ENCODE results near the gene TMF1. TPM values are rescaled to one million over a fixed set of nuclear protein-coding genes. Genes with fewer than 3 reads are reported as not detected.

Gene TMF1
- total and polyA plus RNA-seq, 8 donors, result 6.0 to 53.8 (median 12.6) TPM

GRCh38 chr3:69082805-69083204 lies 30.7 kb upstream of the TMF1 start:
- TF ChIP-seq POLR2AphosphoS5 (IDR thresholded peaks at IDR 0.05) (peak in 1 of 3 donors; percentile 31), EP300 (IDR thresholded peaks at IDR 0.05) (no peak)

GRCh38 chr3:69082361-69082760 lies 30.2 kb upstream of the TMF1 start:
- Histone ChIP-seq H3K4me1 (peaks cover 47 to 80% (median 71%) of the 10 kb centered on the region in 4 donors), H3K27me3 (no peaks in the 10 kb centered on the region), H3K9me3 (no peaks in the 10 kb centered on the region), H3K36me3 (no peaks in the 10 kb centered on the region), H3K27ac (peak overlapping the region in 4 of 5 donors; percentile 0 to 97 (median 70)), H3K4me3 (no peak overlapping the region)
- 53 to 68% (median 62%) methylated on average over 2 of the region's 2 CpGs for WGBS, 5 donors
- no peak for DNase-seq
- TF ChIP-seq CTCF (IDR thresholded peaks at IDR 0.05) (no peak), EP300 (IDR thresholded peaks at IDR 0.05) (no peak), POLR2AphosphoS5 (IDR thresholded peaks at IDR 0.05) (no peak)
- intact Hi-C loops (cut with DNase I; ENCODE audit: low total_unique reads), result no loop called here

More at GRCh38 chr3:69082805-69083204, 30.7 kb upstream of the TMF1 start:
- Histone ChIP-seq H3K27ac (peak overlapping the region in 4 of 5 donors; percentile 0 to 97 (median 62)), H3K36me3 (no peaks in the 10 kb centered on the region), H3K4me1 (peaks cover 51 to 80% (median 73%) of the 10 kb centered on the region in 4 donors), H3K4me3 (no peak overlapping the region), H3K27me3 (no peaks in the 10 kb centered on the region), H3K9me3 (no peaks in the 10 kb centered on the region)
- DNase-seq, result peak; percentile 31 to 65
- intact Hi-C loops (cut with DNase I; ENCODE audit: low total_unique reads), result no loop called here

- H3K4me1 ChIP-seq, result peaks cover 40 to 79% (median 67%) of the 10 kb centered on the region in 4 donors
- H3K36me3 ChIP-seq, result no peaks in the 10 kb centered on the region
- no peaks in the 10 kb centered on the region for H3K27me3 ChIP-seq
- H3K9me3 ChIP-seq, result no peaks in the 10 kb centered on the region
- peak overlapping the region in 3 of 5 donors; percentile 0 to 97 (median 96) for H3K27ac ChIP-seq
- 50 to 66% (median 53%) methylated on average over 5 of the region's 5 CpGs for WGBS, 5 donors
- H3K4me3 ChIP-seq, result no peak overlapping the region
- TF ChIP-seq EP300 (IDR thresholded peaks at IDR 0.05), result no peak
- TF ChIP-seq POLR2A (IDR thresholded peaks at IDR 0.05), result no peak
- TF ChIP-seq CTCF (IDR thresholded peaks at IDR 0.05), result no peak
- TF ChIP-seq POLR2AphosphoS5 (IDR thresholded peaks at IDR 0.05), result no peak
- intact Hi-C loops (cut with DNase I; ENCODE audit: low total_unique reads), result no loop called here
- DNase-seq, result no peak
Observed at GRCh38 chr3:69081583-69082262, 29.6 kb upstream of the TMF1 start.

GRCh38 chr3:69080233-69080920 lies 28.2 kb upstream of the TMF1 start, which contains the start of gene UBA3:
Gene UBA3 (minus strand): TSS chr3:69080365. CDS start chr3:69080353, 12 bp downstream.
- peak; percentile 92 to 97 for DNase-seq

More at GRCh38 chr3:69080233-69080920, 28.2 kb upstream of the TMF1 start, which contains the start of gene UBA3:
- Histone ChIP-seq H3K27ac (peak within 1 kb of the TSS; percentile 46 to 97 (median 91)), H3K9me3 (no peaks in the 10 kb centered on the region), H3K4me1 (peaks cover 39 to 72% (median 61%) of the 10 kb centered on the region in 4 donors), H3K36me3 (peaks cover 0 to 11% (median 7%) of the 10 kb centered on the region in 4 donors), H3K27me3 (no peaks in the 10 kb centered on the region), H3K4me3 (peak within 1 kb of the TSS; percentile 75 to 98 (median 88))
- WGBS, 5 donors, result 1 to 2% (median 2%) methylated on average over 33 to 37 of the region's 37 CpGs
- intact Hi-C loops (cut with DNase I; ENCODE audit: low total_unique reads), result no loop called here
- no peak for TF ChIP-seq POLR2A (IDR thresholded peaks at IDR 0.05)
- peak; percentile 77 to 88 (median 86) for TF ChIP-seq POLR2AphosphoS5 (IDR thresholded peaks at IDR 0.05)

Measured in stomach (tissue), 9 donors.